Activated T-cell treated with anti-CD3 and anti-CD28 coated beads for 1 hour (primary cell): ENCODE data around the gene IL15RA.

Experiments used
- DNase-seq: peaks from one replicate; pipeline ENCODE4 v3.0.0-alpha.2; 2020; ENCODE audit warnings: low read depth

Gene IL15RA

GRCh38 chr10:5977471-5978229 is at the start of gene IL15RA:
IL15RA (minus strand) TSS chr10:5977543; CDS start chr10:5977492, 51 bp downstream.
- DNase-seq: peak; percentile 72

GRCh38 chr10:6025683-6026255 is 48.4 kb upstream of the IL15RA start:
- DNase-seq: no peak

- DNase-seq: no peak
These were observed 47.0 kb upstream of the IL15RA start for GRCh38 chr10:6024334-6024682.

- DNase-seq: no peak
These were observed 46.5 kb upstream of the IL15RA start for GRCh38 chr10:6023661-6024333.

- DNase-seq: no peak
These were observed 45.3 kb upstream of the IL15RA start for GRCh38 chr10:6022660-6023059.

- no peak for DNase-seq
These were observed 43.5 kb upstream of the IL15RA start for GRCh38 chr10:6020826-6021225.

- DNase-seq: no peak
These were observed 42.5 kb upstream of the IL15RA start for GRCh38 chr10:6019796-6020195.

GRCh38 chr10:6019010-6019782 is 41.9 kb upstream of the IL15RA start:
- DNase-seq: no peak

GRCh38 chr10:6018422-6018821 is 41.1 kb upstream of the IL15RA start:
- DNase-seq: no peak

- no peak for DNase-seq
These were observed 40.5 kb upstream of the IL15RA start for GRCh38 chr10:6017781-6018354.

- peak; percentile 53 for DNase-seq
These were observed 37.0 kb upstream of the IL15RA start for GRCh38 chr10:6014241-6014761.

- no peak for DNase-seq
These were observed 36.3 kb upstream of the IL15RA start for GRCh38 chr10:6013413-6014192.

- no peak for DNase-seq
These were observed 35.0 kb upstream of the IL15RA start for GRCh38 chr10:6012121-6012905.

- no peak for DNase-seq
These were observed 34.2 kb upstream of the IL15RA start for GRCh38 chr10:6011558-6011957.

GRCh38 chr10:6010569-6010968 is 33.2 kb upstream of the IL15RA start:
- DNase-seq: no peak

GRCh38 chr10:6009961-6010360 is 32.6 kb upstream of the IL15RA start:
- DNase-seq: no peak

GRCh38 chr10:6009150-6009549 is 31.8 kb upstream of the IL15RA start:
- no peak for DNase-seq

GRCh38 chr10:6008497-6009142 is 31.3 kb upstream of the IL15RA start:
- no peak for DNase-seq

- no peak for DNase-seq
These were observed 29.6 kb upstream of the IL15RA start for GRCh38 chr10:6006991-6007390.

- DNase-seq: no peak
These were observed 29.2 kb upstream of the IL15RA start for GRCh38 chr10:6006546-6006945.
